Central memory CD8-positive, alpha-beta T cell (primary cell): ENCODE measurements around the gene ETFB.
A peak's percentile ranks its signal among the peaks of the same experiment; 100 is the strongest.

Experiments used
- ATAC-seq: fragments of 150-1000 bp; cut with Tn5 transposase; replicated peaks from 2 replicates; pipeline ENCODE4 v1.10.0; 2022; ENCODE audit warnings: mild to moderate bottlenecking, moderate FRiP score, moderate number of reproducible peaks; ENCODE audit not compliant: poor library complexity, severe bottlenecking; ENCODE audit errors: extremely low read depth
- DNase-seq, 2 donors: peaks; one replicate each; pipeline ENCODE4 v3.0.0; 2021; ENCODE audit warnings: low spot score in 2 of 2
- H3K27ac Mint-ChIP-seq: one replicate; pipeline ENCODE4 v1.8.0; 2022; ENCODE audit warnings: low read depth, mild to moderate bottlenecking, moderate library complexity, mixed read lengths
- H3K27me3 Mint-ChIP-seq: one replicate; pipeline ENCODE4 v1.8.0; 2022; ENCODE audit warnings: mixed read lengths
- H3K36me3 Mint-ChIP-seq: one replicate; pipeline ENCODE4 v1.8.0; 2022; ENCODE audit warnings: mild to moderate bottlenecking, moderate library complexity, mixed read lengths; ENCODE audit not compliant: insufficient read depth
- H3K4me1 Mint-ChIP-seq: one replicate; pipeline ENCODE4 v1.8.0; 2022; ENCODE audit warnings: mixed read lengths
- H3K4me3 Mint-ChIP-seq: one replicate; pipeline ENCODE4 v1.8.0; 2022; ENCODE audit warnings: mild to moderate bottlenecking, moderate library complexity, mixed read lengths
- H3K9me3 Mint-ChIP-seq: one replicate; pipeline ENCODE4 v1.8.0; 2022; ENCODE audit warnings: mixed read lengths

ETFB gene

DNA sequence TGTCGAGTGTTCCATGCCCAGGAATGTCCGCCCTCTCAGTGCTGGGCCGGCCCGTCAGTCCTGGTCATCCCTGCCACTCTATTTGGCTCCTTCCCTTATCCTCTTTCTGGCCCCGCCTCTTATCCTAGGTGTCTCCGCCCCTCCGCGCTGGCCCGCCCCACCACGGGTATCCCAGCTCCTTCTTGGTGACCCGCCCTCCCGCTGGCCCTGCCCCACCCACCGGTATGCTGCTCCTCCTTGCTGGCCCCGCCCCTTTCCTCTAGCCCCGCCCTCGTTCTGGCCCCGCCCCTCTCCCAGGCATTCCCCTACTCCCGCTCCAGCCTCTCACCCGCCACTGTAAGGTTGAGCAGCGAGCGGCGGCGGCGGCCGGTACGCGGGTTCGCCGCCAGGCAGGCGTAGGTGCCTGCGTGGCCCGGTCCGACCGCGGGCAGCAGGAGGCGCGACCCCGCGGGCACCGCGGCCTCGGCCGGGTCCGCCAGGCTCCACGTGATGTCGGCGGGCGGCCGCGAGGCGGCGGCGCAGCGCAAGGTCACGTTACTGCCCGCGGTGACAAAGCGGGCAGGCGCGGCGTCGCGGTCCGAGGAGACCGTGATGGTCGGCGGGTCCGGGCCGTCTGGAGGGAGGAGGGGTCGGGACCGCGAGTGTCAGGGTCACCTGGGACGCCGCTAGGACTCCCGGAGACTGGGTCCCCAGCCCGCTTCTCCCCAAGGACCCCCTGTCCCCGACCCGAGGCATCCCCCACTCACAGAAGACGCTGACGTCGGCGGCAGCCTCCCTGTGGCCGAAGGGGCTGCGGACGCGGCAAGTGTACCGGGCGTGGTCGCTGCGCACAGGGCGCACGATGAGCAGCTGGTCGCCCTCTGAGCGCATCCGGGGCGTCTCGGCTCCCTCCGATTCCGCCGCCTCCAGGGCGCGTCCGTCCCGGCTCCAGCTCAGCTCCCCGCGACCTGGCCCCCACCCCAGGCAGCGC lies 26.2 kb downstream of the ETFB start:
- ATAC-seq: peak; percentile 48
- H3K27ac Mint-ChIP-seq: peak overlapping the region; percentile 89
- peak overlapping the region; percentile 91 for H3K4me3 Mint-ChIP-seq
- H3K27me3 Mint-ChIP-seq: no peaks in the 10 kb centered on the region
- DNase-seq: peak; percentile 53 to 60
- H3K36me3 Mint-ChIP-seq: peaks cover 1% of the 10 kb centered on the region
- H3K9me3 Mint-ChIP-seq: no peaks in the 10 kb centered on the region
- H3K4me1 Mint-ChIP-seq: peaks cover 15% of the 10 kb centered on the region

DNA sequence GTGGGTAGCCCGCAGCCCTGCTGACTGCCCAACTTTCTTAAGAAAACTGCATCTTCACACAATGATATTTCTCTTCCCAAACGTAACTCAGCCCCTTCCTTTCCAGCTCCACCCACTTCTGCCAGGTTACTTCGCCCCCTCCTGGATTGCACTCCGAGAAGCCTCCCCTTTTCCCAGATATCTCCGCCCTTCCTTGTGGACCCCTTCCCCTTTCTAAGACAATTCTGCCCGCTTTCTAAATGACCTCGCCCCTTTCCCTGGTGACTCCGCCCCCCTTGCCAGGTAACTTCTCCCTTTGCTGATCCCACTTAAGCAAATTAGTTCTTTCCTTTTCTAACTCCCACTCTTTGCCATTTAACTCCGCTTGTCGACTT lies 26.9 kb downstream of the ETFB start:
- peak; percentile 3 for ATAC-seq
- peak overlapping the region; percentile 89 for H3K27ac Mint-ChIP-seq
- H3K4me1 Mint-ChIP-seq: peaks cover 15% of the 10 kb centered on the region
- H3K27me3 Mint-ChIP-seq: no peaks in the 10 kb centered on the region
- no peaks in the 10 kb centered on the region for H3K9me3 Mint-ChIP-seq
- H3K4me3 Mint-ChIP-seq: peak overlapping the region; percentile 91
- peaks cover 1% of the 10 kb centered on the region for H3K36me3 Mint-ChIP-seq
- no peak for DNase-seq

DNA sequence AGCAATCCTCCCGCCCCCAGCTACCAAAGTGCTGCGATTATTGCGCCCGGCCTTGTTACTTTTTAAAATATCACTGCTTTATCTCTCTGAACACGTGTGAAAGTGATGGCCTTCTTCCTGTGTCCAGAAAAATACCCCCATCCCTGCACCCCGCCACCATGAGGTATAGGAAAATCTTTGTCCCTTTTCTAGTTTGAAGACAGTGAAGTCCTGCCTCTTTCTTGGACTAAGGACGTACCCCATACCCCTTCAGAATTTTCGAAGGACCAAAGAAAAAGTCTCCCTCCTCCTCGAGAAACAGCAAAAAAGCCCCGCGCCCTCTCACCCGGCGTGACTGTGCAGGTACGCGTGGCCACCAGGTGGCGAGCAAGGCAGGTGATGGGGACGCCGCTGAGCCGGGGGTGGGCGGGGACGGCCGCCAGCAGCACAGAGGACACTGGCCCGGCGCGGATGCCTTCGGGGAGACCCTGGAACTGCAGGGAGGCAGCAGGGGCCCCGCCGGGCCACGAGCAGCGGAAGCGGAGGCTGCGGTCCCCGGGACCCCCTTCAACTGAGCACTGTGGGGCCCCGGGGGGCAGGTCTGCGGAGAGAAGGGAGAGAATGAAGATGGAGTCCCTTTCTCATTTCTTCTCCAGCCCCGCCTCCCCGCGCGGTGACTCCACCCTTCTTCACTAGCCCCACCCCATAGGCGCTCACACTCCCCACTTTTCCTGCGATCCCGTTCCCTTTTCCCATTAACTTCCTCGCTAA lies 27.4 kb downstream of the ETFB start:
- Mint-ChIP-seq H3K4me3 (peak overlapping the region; percentile 91), H3K9me3 (no peaks in the 10 kb centered on the region), H3K27me3 (no peaks in the 10 kb centered on the region), H3K4me1 (peaks cover 15% of the 10 kb centered on the region), H3K27ac (peak overlapping the region; percentile 89), H3K36me3 (peaks cover 1% of the 10 kb centered on the region)
- ATAC-seq (peak; percentile 83), DNase-seq (peak; percentile 70 to 76)

DNA sequence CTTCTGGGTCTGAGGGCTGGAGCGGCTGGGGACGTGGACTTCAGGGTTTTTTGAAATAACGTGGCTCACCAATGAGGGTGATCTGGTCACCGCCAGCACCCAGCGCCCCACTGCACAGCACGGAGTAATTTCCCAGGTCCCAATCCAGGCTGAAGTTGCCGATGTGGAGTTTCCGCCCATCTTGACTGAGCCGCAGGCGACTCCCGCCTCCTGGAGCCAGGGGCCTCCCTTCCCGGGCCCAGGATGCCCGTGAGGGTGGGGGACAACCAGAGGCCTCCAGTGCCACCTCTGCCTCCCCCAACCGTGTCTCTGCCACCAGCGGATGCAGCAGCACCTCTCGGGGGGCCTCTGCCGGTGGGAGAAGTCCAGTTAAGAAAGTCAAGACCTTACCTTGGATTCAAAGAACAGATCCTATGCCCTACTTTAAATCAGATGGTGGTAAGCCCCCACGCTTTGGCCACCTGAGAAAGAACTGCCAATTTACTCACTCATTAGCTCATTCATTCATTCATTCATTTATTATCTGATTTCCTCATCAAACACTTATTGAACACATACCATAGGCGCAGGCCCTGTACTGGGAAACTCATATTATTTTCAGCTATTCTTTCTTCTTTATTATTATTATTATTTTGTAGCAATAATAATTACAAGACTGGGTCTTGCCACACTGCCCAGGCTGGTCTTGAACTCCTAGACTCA lies 28.2 kb downstream of the ETFB start:
- DNase-seq (no peak), ATAC-seq (no peak)
- Mint-ChIP-seq H3K4me1 (peaks cover 15% of the 10 kb centered on the region), H3K36me3 (peaks cover 1% of the 10 kb centered on the region), H3K27ac (no peak overlapping the region), H3K27me3 (no peaks in the 10 kb centered on the region), H3K4me3 (peak overlapping the region; percentile 91), H3K9me3 (no peaks in the 10 kb centered on the region)

DNA sequence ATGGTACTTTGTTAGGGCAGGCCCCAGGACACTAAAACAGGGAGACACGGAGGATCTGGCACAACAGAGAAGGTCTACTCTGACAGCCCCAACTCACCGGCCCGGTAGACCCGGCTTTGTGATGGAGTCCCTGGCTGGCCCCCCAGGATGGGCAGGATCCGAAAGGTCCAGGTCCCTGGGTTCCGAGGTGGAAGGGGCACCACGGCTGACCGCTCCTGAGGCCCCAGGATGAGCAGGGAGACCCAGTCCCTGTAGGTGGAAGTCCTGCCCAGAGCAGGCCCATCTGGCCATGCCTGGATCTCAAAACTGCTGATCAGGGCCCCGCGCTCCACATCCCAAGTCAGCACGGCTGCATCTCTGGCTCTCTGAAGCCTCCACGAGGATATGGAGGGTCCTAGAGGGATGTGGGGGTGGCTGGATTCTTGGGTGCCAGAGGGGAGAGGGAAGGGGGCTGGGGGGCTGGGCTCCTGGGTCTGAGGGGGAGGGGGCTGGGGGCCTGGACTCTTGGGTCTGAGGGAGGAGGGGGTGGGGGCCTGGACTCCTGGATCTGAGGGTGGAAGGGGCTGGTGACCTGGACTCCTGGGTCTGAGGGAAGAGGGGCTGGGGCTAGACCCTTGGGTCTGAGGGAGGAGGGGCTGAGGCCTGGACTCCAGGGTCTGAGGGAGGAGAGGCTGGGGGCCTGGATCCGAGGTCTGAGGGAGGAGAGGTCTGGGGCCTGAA lies 28.9 kb downstream of the ETFB start:
- Mint-ChIP-seq H3K9me3 (no peaks in the 10 kb centered on the region), H3K27ac (no peak overlapping the region), H3K4me3 (no peak overlapping the region), H3K36me3 (peaks cover 1% of the 10 kb centered on the region), H3K27me3 (peaks cover 2% of the 10 kb centered on the region), H3K4me1 (peaks cover 15% of the 10 kb centered on the region)
- no peak for DNase-seq
- no peak for ATAC-seq

DNA sequence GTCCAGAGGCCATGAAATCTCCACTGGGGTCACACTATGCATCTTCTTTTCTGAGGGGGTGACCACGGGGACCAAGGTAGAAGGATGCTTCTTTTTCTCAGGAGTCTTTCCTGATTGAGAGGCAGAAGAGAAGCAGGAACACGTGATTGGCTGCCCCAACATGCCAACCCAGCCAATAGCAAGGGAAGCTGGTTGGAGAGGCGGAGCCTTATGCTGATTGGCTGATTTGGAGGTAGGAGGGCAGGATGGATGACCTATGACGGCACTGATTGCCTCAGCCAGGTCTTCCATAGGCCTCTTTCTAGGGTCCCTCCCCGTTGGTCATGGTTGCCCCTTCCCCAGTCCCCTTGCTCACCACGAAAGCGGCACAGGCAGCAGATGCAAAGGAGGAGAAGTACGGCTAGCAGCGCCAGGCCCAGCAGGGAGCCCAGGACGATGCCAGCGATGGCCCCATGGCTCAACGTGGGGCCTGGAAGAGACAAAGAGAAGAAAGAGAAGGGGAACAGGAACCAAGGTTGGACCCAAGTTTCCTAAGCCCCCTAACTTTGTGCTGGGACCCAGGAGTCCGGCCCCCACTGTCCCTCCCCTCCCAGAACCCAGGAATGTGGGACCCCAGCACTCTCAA lies 32.2 kb downstream of the ETFB start:
- ATAC-seq: no peak
- H3K27me3 Mint-ChIP-seq: peaks cover 34% of the 10 kb centered on the region
- H3K27ac Mint-ChIP-seq: no peak overlapping the region
- peaks cover 6% of the 10 kb centered on the region for H3K4me1 Mint-ChIP-seq
- H3K4me3 Mint-ChIP-seq: no peak overlapping the region
- H3K36me3 Mint-ChIP-seq: peaks cover 1% of the 10 kb centered on the region
- DNase-seq: no peak
- no peaks in the 10 kb centered on the region for H3K9me3 Mint-ChIP-seq

DNA sequence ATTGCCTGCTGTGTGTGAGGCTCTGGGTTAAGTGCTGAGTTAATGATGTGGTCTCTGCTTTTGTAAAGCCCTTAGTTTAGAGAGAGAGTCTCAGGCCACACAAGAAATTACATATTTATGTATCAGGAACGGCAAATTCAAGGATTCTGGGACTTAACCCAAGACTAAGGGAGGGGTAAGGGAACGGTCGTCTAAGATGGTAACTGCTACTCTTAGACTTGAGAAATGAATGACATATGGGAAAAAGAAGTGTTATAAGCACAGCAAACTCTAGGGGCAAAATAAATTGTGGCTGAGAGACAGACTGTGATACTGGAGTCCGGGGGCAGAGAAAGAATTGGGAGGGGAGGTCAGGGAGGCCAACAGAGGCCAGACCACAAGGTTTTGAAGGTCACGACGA lies 34.5 kb downstream of the ETFB start:
- Mint-ChIP-seq H3K4me1 (no peaks in the 10 kb centered on the region), H3K27me3 (peaks cover 50% of the 10 kb centered on the region), H3K9me3 (no peaks in the 10 kb centered on the region), H3K4me3 (no peak overlapping the region), H3K27ac (no peak overlapping the region), H3K36me3 (no peaks in the 10 kb centered on the region)
- no peak for ATAC-seq
- no peak for DNase-seq

DNA sequence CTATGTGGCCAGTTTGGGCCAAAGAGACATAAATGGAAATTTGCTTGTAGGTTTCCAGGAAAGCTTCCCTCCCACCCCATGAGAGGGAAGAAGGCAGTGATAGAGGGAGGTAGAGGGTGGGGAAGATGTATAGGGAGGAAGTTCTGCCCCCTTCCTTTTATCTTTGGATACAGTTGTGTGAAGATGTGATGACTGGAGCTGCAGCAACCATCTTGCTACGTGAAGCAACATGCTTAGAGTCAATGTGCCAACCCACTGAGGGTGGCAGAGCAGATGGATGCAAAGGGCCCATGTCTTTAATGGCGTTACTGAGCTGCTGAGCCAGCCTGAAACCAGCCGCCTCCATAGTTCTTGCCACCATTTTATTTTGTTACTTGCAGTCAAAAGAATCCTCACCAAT lies 35.0 kb downstream of the ETFB start:
- Mint-ChIP-seq H3K27me3 (peaks cover 52% of the 10 kb centered on the region), H3K36me3 (no peaks in the 10 kb centered on the region), H3K4me1 (no peaks in the 10 kb centered on the region), H3K4me3 (no peak overlapping the region), H3K9me3 (no peaks in the 10 kb centered on the region), H3K27ac (no peak overlapping the region)
- ATAC-seq (no peak), DNase-seq (no peak)

DNA sequence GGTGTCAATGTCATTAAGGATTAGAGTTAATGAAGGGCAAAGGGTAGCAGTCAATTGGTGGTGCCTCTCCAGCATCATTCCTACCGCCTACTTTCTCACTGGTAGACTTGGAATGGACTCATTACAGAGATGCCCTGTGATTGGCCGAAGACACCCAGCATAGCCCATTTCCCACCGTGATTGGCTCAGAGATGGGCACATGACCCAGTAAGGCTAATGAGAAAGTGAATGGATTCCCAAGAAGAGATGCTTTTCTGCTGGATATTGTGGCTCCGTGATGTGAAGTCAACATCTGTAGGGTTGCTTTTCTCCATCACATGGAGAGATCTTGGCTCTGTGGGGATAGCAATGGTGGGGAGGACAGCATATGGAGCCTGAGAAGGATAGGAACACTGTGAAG lies 35.8 kb downstream of the ETFB start:
- H3K27me3 Mint-ChIP-seq: peaks cover 60% of the 10 kb centered on the region
- H3K4me3 Mint-ChIP-seq: no peak overlapping the region
- no peaks in the 10 kb centered on the region for H3K9me3 Mint-ChIP-seq
- DNase-seq (no peak), ATAC-seq (no peak)
- no peaks in the 10 kb centered on the region for H3K4me1 Mint-ChIP-seq
- H3K36me3 Mint-ChIP-seq: no peaks in the 10 kb centered on the region
- no peak overlapping the region for H3K27ac Mint-ChIP-seq

DNA sequence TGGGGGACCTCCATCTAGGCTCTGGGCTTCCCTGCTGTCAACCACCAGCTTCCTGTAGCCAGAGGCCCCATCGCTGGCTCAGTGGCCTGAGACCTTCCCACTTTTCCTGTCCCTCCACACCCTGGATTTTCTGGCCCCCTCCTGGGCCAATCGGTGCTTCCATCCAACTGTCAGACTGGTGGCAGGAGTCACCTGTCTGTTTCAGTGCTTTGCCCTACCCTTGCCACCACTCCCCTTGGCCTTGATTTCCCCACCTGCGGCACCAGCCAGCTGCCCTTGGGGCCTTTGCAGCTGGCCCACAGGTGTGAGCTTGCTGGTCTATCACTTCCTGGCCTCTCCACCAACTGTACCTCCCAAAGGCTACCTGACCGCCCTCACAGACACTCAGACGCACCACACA lies 36.8 kb downstream of the ETFB start:
- DNase-seq (no peak), ATAC-seq (no peak)
- Mint-ChIP-seq H3K4me1 (no peaks in the 10 kb centered on the region), H3K36me3 (peaks cover 1% of the 10 kb centered on the region), H3K27ac (no peak overlapping the region), H3K4me3 (no peak overlapping the region), H3K9me3 (no peaks in the 10 kb centered on the region), H3K27me3 (peaks cover 70% of the 10 kb centered on the region)

DNA sequence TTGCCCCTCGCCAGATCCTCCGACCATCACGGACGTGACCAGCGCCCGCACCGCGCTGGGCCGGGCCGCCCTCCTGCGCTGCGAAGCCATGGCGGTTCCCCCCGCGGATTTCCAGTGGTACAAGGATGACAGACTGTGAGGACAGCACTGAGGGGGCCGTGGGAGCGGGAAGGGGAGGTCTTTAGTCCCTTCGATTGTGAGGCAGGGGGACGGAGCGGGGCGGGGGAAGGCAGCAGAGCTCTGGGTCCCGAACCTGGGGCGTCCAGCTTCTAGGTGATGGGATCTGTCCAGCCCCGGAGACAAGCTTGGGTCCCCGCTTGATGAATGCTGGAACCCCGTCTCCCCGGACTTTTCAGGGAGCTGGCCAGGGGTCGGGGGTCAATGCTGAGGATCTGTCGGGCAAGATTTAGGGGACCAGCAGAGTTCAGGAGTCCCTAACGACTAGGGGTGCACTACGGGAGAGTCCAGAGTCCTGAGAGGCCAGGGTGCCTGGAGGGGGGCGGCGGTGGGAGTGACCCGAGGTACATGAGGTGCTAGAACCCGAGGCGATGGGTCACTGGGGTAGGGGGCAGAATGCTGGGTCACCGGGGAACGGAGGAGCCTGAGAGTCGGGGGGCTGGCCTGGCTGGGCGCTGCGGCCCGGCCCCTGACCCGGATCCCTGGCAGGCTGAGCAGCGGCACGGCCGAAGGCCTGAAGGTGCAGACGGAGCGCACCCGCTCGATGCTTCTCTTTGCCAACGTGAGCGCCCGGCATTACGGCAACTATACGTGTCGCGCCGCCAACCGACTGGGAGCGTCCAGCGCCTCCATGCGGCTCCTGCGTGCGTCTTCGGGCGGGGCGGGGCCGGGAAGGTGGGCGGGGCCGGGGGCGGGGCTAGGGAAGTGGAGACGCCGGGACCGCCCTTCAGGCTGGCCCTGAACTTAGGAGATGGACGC lies 38.9 kb downstream of the ETFB start:
- H3K27me3 Mint-ChIP-seq: peaks cover 89% of the 10 kb centered on the region
- peak overlapping the region; percentile 39 for H3K4me3 Mint-ChIP-seq
- H3K36me3 Mint-ChIP-seq: peaks cover 2% of the 10 kb centered on the region
- H3K27ac Mint-ChIP-seq: no peak overlapping the region
- peak in 1 of 2 donors; percentile 28 for DNase-seq
- ATAC-seq: peak; percentile 66
- H3K4me1 Mint-ChIP-seq: no peaks in the 10 kb centered on the region
- H3K9me3 Mint-ChIP-seq: no peaks in the 10 kb centered on the region
